H9 (cell line): ENCODE measurements around the gene ATOX1. TPM values are rescaled to one million over a fixed set of nuclear protein-coding genes. Genes with fewer than 3 reads are reported as not detected.

Source experiments
- DNase-seq: peaks from one replicate; pipeline ENCODE4 v3.0.0-alpha.2; 2017
- H2AFZ ChIP-seq: one replicate; pipeline ENCODE4 v1.6.1; 2013; ENCODE audit warnings: mild to moderate bottlenecking, low read length, control low read depth, moderate library complexity
- H2AK5ac ChIP-seq: 2 replicates; pipeline ENCODE4 v1.6.1; 2013; ENCODE audit warnings: low read length, control low read depth, mixed read lengths; ENCODE audit not compliant: insufficient read length
- H2BK120ac ChIP-seq: one replicate; pipeline ENCODE4 v1.6.1; 2013; ENCODE audit warnings: low read depth, mild to moderate bottlenecking, low read length, control low read depth, inconsistent platforms; ENCODE audit not compliant: poor library complexity, severe bottlenecking
- H2BK12ac ChIP-seq: 2 replicates; pipeline ENCODE4 v1.6.1; 2013; ENCODE audit warnings: low read length, control low read depth, mixed read lengths, low read depth; ENCODE audit not compliant: insufficient read length
- H2BK15ac ChIP-seq: 2 replicates; pipeline ENCODE4 v1.6.1; 2013; ENCODE audit warnings: low read depth, low read length, control low read depth
- H2BK20ac ChIP-seq: one replicate; pipeline ENCODE4 v1.6.1; 2013; ENCODE audit warnings: low read depth, mild to moderate bottlenecking, low read length, control low read depth, inconsistent platforms; ENCODE audit not compliant: poor library complexity, severe bottlenecking
- H2BK5ac ChIP-seq: 2 replicates; pipeline ENCODE4 v1.6.1; 2013; ENCODE audit warnings: low read length, control low read depth, mixed read lengths; ENCODE audit not compliant: insufficient read length
- H3K14ac ChIP-seq: 2 replicates; pipeline ENCODE4 v1.6.1; 2013; ENCODE audit warnings: low read length, control low read depth; ENCODE audit not compliant: insufficient read depth
- H3K18ac ChIP-seq: 2 replicates; pipeline ENCODE4 v1.6.1; 2013; ENCODE audit warnings: low read depth, mild to moderate bottlenecking, mixed read lengths, low read length, control low read depth; ENCODE audit not compliant: insufficient read length
- H3K23ac ChIP-seq: 2 replicates; pipeline ENCODE4 v1.6.1; 2013; ENCODE audit warnings: low read length, control low read depth, mixed read lengths, low read depth; ENCODE audit not compliant: insufficient read length
- H3K23me2 ChIP-seq: 2 replicates; pipeline ENCODE4 v1.6.1; 2013; ENCODE audit warnings: low read depth, mild to moderate bottlenecking, mixed read lengths, low read length, control low read depth; ENCODE audit not compliant: insufficient read length, poor library complexity, severe bottlenecking
- H3K27ac ChIP-seq: 2 replicates; pipeline ENCODE4 v1.5.1; 2013; ENCODE audit warnings: low read length, control low read depth, mixed read lengths, low read depth; ENCODE audit not compliant: insufficient read length
- H3K27me3 ChIP-seq: 2 replicates; pipeline ENCODE4 v1.6.1; 2013; ENCODE audit warnings: low read length, control low read depth, inconsistent platforms; ENCODE audit not compliant: insufficient read depth
- H3K4ac ChIP-seq: 2 replicates; pipeline ENCODE4 v1.6.1; 2013; ENCODE audit warnings: low read depth, mild to moderate bottlenecking, control low read depth, inconsistent platforms, low read length, moderate library complexity
- H3K4me1 ChIP-seq: 2 replicates; pipeline ENCODE4 v1.6.1; 2013; ENCODE audit warnings: low read length, control low read depth, inconsistent platforms; ENCODE audit not compliant: insufficient read depth
- H3K4me2 ChIP-seq: 2 replicates; pipeline ENCODE4 v1.6.1; 2013; ENCODE audit warnings: low read length, control low read depth, mixed read lengths; ENCODE audit not compliant: insufficient read length, insufficient read depth
- H3K56ac ChIP-seq: 2 replicates; pipeline ENCODE4 v1.6.1; 2013; ENCODE audit warnings: low read depth, mild to moderate bottlenecking, mixed read lengths, low read length, control low read depth; ENCODE audit not compliant: insufficient read length
- H3K79me1 ChIP-seq: 2 replicates; pipeline ENCODE4 v1.6.1; 2013; ENCODE audit warnings: low read depth, mild to moderate bottlenecking, moderate library complexity, low read length, control low read depth, inconsistent platforms; ENCODE audit not compliant: insufficient read depth, poor library complexity, severe bottlenecking
- H3K79me2 ChIP-seq: 2 replicates; pipeline ENCODE4 v1.6.1; 2013; ENCODE audit warnings: low read length, control low read depth, inconsistent platforms; ENCODE audit not compliant: insufficient read depth
- H3K9ac ChIP-seq: 2 replicates; pipeline ENCODE4 v1.6.1; 2013; ENCODE audit warnings: low read length, control low read depth, mixed read lengths; ENCODE audit not compliant: insufficient read length; ENCODE audit errors: extremely low read depth
- H3K9me3 ChIP-seq: one replicate; pipeline ENCODE4 v1.6.1; 2013; ENCODE audit warnings: low read depth, low read length, inconsistent platforms; ENCODE audit not compliant: control insufficient read depth
- H3T11ph ChIP-seq: one replicate; pipeline ENCODE4 v1.6.1; 2013; ENCODE audit warnings: mild to moderate bottlenecking, low read length, control low read depth, inconsistent platforms
- H4K20me1 ChIP-seq: one replicate; pipeline ENCODE4 v1.6.1; 2013; ENCODE audit not compliant: control insufficient read depth, insufficient read length, insufficient read depth
- H4K5ac ChIP-seq: 2 replicates; pipeline ENCODE4 v1.6.1; 2013; ENCODE audit warnings: low read depth, mild to moderate bottlenecking, mixed read lengths, low read length, control low read depth; ENCODE audit not compliant: insufficient read length
- H4K8ac ChIP-seq: replicated peaks from 2 replicates; pipeline ENCODE4 v1.6.1; 2013; ENCODE audit warnings: low read length, control low read depth, mixed read lengths, low read depth; ENCODE audit not compliant: insufficient read length
- H4K91ac ChIP-seq: 2 replicates; pipeline ENCODE4 v1.6.1; 2013; ENCODE audit warnings: low read depth, mild to moderate bottlenecking, moderate library complexity, mixed read lengths, low read length, control low read depth; ENCODE audit not compliant: insufficient read length
- H3K27ac Mint-ChIP-seq, 3 experiments: 2 replicates in 2 of 3; 3 replicates in 1 of 3; pipeline ENCODE4 v1.8.0; 2020 to 2021; ENCODE audit warnings: mixed read lengths in 3 of 3, mild to moderate bottlenecking in 1 of 3, moderate library complexity in 1 of 3
- H3K27me3 Mint-ChIP-seq: 2 replicates; pipeline ENCODE4 v1.8.0; 2021; ENCODE audit warnings: low read depth, mild to moderate bottlenecking, moderate library complexity, mixed read lengths
- H3K36me3 Mint-ChIP-seq, 3 experiments: 2 replicates in 2 of 3; 3 replicates in 1 of 3; pipeline ENCODE4 v1.8.0; 2020 to 2021; ENCODE audit warnings: low read depth in 3 of 3, mixed read lengths in 3 of 3; ENCODE audit not compliant: insufficient read depth in 1 of 3
- H3K4me1 Mint-ChIP-seq, 2 experiments: 2 replicates each; pipeline ENCODE4 v1.8.0; 2020; ENCODE audit warnings: mixed read lengths in 2 of 2
- H3K4me3 Mint-ChIP-seq, 2 experiments: 2 replicates in 1 of 2; 3 replicates in 1 of 2; pipeline ENCODE4 v1.8.0; 2020 to 2021; ENCODE audit warnings: mild to moderate bottlenecking in 2 of 2, mixed read lengths in 2 of 2, moderate library complexity in 1 of 2
- H3K9me3 Mint-ChIP-seq, 2 experiments: 2 replicates in 1 of 2; 3 replicates in 1 of 2; pipeline ENCODE4 v1.8.0; 2020; ENCODE audit warnings: mild to moderate bottlenecking in 2 of 2, mixed read lengths in 2 of 2, moderate library complexity in 1 of 2
- CTCF ChIP-seq: fragments of 200-600 bp; sonication (generic); conservative IDR thresholded peaks from 3 replicates; pipeline ENCODE4 v1.8.0; 2021; ENCODE audit warnings: antibody characterized with exemption, mild to moderate bottlenecking
- WGBS: extraction: QIAGEN DNeasy Blood & Tissue Kit; methylation state at CpG from one replicate; pipeline ENCODE4 v1.1.7; 2013; ENCODE audit warnings: missing lambda C conversion rate, low lambda C conversion rate, mixed read lengths; ENCODE audit not compliant: insufficient read length; ENCODE audit errors: extremely low coverage; 5-methylcytosine and 5-hydroxymethylcytosine counted together
- total RNA-seq: library from RNA; stranded (reverse); gene quantifications from 2 replicates; pipeline ENCODE4 v1.2.1, GENCODE V29; 2021

ATOX1 gene
- total RNA-seq, 1 experiment from 2014 or later, result 75.0 TPM

- Histone ChIP-seq H2BK12ac (no peak overlapping the region), H3K23me2 (no peaks in the 10 kb centered on the region), H3K9me3 (no peaks in the 10 kb centered on the region), H3K56ac (no peak overlapping the region), H2BK15ac (no peak overlapping the region), H3T11ph (no peak overlapping the region), H2AK5ac (no peak overlapping the region), H2BK20ac (no peak overlapping the region), H3K27ac (no peak overlapping the region), H3K23ac (no peak overlapping the region), H2BK120ac (no peak overlapping the region), H4K5ac (no peak overlapping the region), H3K27me3 (no peaks in the 10 kb centered on the region; the same call in 1 of the 2 replicates), H3K14ac (no peak overlapping the region), H4K91ac (no peak overlapping the region), H3K18ac (no peak overlapping the region), H2BK5ac (no peak overlapping the region), H3K79me1 (no peaks in the 10 kb centered on the region), H3K79me2 (no peaks in the 10 kb centered on the region), H2AFZ (no peak overlapping the region), H3K4ac (no peak overlapping the region), H3K4me2 (no peak overlapping the region), H4K8ac (no peak overlapping the region), H4K20me1 (no peaks in the 10 kb centered on the region), H3K4me1 (peaks cover 2% of the 10 kb centered on the region; the same call in 1 of the 2 replicates), H3K9ac (no peak overlapping the region)
- peaks cover 1% of the 10 kb centered on the region; the same call in 1 of the 2 replicates for H3K27me3 Mint-ChIP-seq
- WGBS, result no CpG with 5 or more reads among the region's 1 CpG
- H3K27ac Mint-ChIP-seq, result no peak overlapping the region
- no peak overlapping the region for H3K4me3 Mint-ChIP-seq
- no peaks in the 10 kb centered on the region for H3K36me3 Mint-ChIP-seq
- H3K4me1 Mint-ChIP-seq, result peaks cover 10 to 13% of the 10 kb centered on the region in 2 experiments
- TF ChIP-seq CTCF, result no peak
- DNase-seq, result no peak
- no peaks in the 10 kb centered on the region for H3K9me3 Mint-ChIP-seq
These were observed 55.2 kb downstream of the ATOX1 start for GRCh38 chr5:151703227-151703626.
